ENCODE data around the gene KDELR1.
"Not testable (repeated sequence)": the region's sequence is repeated elsewhere in the genome, so short reads cannot be mapped to it uniquely, and the experiment has no call there.

Gene KDELR1

DNA sequence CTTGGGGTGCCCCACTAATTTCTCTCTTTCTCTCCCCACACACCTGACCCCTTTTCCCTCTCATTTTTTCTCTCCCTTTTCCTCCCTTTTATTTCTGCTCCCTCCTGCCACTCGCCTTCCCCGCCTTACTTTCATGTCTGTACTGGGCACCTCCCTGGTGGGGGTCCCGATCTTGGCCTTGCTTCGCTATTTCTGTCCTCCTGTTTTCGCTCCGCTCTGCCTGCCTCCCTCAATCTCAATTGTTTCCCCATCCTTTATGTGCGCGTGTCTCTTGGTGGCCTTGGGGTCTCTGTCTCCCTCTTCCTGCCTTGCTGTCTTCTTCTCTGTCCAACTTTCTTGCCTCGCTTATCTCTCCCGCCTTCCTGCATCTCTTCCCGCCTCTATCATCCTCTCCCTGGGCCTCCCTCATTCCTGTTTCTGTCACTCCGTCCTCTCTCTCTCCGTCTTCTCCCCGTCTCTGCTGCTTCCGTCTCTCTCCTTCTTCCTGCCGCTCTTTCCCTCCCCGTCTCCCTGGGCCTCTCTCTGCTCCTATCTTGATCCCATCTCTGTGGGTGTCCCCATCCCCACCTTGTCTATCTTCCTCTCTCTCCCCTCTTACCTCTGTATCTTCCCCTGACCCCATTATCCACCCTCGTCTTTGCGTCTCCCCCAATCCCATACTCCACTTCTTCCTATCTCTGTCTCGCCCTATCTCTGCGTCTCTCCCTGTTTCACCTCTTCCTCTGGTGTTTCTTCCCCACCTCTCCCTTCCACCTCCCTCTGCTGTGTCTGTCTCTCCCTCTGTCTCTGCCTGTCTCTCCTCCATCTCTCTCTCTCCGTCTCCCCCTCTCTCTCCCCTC is 6.1 kb upstream of the KDELR1 start:
- DNase-seq, result no peak

DNA sequence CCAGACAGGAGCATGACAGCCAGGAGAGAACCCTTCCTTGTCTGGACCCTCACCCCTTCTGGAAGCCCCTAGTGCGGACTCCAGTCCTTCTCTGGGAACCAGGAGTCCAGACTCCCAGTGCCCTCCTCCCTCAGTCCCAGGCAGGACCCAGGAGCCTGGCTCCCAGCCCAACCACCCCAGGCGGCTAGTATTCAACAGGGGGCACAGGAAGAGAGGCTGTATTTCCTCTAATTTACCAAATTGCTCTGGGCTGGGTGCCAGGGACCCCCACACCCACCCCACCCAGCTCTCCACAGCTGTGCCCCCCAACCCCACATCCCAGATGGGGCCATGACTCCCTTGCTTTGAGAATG is 5.4 kb upstream of the KDELR1 start:
- DNase-seq, result no peak

DNA sequence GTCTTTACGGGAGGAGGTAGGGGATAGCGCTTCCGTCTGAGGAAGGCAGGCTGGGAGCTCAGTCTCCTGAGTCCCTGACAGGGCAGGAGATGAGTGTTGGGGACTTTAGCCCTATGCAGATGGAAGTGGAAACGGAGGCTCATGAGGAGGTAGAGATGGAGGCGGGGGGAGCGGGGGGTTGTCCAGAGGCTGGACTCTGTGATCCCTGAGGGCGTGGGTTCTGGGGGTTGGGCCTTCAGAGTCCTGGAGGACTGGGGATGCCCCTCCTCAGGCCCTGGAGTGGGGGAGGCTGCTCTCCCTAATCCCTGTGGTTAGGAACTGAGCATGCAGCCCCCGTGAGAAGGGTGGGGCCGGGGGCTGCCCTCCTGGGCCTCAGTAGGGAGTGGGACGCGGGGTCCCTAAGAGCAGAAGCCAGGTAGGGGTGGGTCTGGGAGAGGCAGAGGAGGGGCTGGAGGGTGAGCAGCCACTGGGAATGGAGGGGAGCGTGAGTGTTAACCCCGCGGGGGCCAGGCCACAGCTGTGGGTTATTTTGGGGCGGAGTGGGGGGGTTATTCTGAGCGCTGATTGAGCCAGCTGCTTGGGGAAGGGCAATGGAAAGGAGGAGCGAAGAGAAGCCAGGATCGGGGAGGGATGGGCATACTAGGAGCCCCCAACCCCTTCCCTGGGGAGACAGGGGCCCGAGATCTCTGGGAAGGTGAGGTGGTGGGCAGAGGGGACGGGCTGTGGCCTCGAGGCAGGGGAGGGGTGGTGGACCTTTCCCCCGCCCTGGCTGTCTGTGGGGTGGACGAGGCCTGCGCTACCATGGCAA is 4.9 kb upstream of the KDELR1 start:
- no peak for DNase-seq

DNA sequence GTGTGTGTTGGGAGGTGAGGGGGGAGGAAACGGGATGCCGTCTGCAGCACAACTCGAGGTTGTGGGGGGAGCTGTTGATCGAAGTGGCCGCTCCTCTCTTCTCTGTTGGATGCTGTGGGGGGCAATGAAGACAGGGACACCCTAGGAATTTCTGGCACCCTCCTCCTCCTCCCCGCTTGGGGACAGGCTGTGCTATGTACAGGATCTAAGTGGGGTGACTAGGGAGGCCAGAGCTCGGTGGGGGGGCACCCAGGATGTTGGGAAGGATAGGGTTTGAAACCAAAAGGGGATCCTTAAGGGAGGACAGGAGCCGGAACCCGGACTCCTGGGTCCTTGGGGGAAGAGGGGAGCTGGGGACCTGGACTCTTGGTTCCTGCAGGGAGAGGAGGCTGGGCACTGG is 4.1 kb upstream of the KDELR1 start:
- DNase-seq, result no peak

DNA sequence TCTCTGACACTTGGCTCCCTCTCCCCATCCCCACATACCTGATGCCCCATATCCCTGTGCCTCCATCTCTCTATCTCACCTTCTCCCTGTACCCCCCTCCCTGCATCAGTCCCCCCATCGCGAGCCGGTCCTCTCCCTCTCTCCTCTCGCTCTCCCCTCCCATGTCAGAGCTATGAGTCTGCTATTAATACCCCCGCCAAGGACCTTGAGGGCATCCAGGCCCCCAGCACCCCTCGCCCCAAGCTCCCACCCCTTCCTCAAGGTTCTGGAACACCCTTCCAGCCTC is 3.8 kb upstream of the KDELR1 start:
- no peak for DNase-seq

DNA sequence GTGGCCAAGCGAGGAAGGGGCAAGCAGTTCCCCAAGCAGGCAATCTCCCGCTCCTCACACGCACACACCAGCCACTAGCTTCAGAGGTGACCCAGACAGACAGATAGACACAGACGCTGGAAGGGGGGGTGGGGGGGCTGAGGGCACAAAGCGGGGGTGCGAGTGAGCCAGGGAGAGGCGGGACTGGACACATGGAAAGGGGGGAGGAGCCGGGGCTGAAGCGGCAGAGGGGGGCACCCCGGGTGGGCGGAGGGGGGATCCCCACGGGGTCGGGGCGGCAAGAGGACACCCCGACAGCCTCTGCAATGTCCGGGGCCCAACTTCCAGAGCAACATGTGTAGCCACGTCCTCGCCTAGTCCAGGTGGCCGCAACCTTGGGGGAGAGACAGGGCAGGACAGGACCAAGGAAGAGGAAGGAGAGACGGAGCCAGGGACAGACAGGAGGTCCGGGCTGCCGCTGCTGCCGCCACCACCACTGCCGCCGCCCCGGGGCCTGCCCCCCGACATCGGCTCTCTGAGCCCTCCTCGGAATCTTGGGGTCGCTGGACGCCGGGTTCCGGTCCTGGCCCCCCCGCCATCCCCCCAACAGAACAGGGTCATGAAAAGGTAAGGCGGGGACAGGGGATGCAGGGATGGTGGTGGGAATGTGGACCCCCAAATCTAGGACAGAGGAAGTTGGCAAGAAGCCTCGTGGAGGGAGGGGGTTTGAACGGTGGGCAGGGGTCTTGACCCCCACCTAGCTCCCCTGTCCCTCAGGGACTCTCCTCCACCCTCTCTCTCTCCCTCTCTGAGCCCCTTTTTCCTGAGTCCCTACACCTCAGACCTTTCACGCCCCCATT is 3.2 kb upstream of the KDELR1 start:
- no peak for DNase-seq

DNA sequence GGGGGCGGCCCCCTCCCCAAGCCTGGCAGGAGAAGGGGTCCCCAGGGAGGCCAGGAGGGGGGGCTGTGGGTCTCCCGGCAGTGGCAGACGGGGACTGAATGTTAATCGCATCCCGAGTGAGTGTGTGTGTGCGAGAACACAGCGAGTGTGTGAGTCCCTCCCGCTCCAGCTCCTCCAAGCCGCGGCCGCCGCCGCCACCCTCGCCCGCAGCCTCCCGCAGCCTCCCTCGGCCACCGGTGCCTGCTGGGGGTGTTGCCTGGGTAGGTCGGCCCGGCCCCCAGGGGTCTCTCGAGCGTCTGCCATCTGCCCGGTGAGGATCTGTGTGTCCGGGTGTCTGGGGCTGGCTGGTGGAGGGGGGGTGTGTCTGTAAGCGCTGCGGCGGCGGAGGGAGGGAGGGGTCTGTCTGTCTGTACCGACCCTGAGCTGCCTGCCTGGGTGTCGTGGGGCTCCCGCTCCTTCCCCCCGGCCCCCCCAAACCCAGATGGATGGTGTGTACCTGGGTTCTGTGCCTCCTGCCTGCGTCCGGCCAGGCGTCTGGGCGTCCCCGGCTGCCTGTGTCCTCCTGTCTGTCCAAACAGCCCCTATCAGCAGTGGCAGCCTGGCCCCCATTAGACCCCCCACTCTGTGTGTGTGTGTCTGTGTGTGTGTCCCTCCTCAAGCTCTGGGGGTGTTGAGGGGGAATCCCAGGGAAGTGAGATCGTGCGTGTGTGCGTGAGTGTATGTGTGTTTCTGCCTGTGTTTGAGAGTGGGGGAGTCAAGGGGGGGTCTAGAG is 2.4 kb upstream of the KDELR1 start, which contains the start of gene GRIN2D:
Gene GRIN2D, plus strand, starts transcription at position 110 of the 772 bp plus-strand sequence. CDS start 4,725 bp downstream, outside the sequence.
- no peak for DNase-seq

DNA sequence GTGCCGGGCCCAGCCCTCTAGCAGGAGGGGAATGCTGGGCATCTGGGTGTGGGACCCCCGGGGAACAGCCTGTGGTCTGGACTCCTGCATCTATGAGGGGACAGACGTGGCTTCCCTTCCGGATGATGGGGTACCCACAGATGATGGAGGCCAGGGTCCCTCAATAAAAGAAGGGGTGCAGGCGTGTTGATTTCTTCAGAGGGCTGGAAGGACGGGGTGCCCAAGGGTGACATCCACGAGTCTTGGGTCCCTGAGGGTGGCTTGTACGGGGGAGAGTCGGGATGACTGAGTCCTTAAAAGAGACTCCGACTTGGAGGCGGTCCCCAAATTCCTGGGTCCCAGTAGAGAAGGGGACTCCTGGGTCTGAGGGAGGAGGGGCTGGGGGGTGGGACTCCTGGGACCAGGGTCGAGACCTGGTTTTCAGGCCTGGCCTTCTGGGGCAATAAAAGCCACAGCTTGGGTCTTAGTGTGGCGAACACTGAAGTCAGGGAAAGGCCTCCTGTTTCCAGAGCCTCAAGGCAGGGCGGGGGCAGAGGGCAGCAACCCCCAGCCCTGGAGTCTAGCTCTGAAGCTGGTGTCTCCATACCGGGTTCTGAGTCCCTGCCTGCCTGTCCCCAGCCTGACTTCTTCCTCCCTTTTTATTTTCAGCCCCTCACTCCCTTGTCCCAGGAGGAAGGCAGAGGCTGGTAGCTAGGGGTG is 1.7 kb upstream of the KDELR1 start:
- DNase-seq, result no peak

DNA sequence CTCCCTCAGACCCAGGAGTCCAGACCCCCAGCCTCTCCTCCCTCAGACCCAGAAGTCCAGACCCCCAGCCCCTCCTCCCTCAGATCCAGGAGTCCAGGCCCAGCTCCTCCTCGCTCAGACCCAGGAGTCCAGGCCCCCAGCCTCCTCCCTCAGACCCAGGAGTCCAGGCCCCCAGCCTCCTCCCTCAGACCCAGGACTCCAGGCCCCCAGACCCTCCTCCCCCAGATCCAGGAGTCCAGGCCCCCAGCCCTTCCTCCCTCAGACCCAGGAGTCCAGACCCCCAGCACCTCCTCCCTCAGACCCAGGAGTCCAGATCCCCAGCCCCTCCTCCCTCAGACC is 624 bp upstream of the KDELR1 start:
- not testable (repeated sequence) for DNase-seq

DNA sequence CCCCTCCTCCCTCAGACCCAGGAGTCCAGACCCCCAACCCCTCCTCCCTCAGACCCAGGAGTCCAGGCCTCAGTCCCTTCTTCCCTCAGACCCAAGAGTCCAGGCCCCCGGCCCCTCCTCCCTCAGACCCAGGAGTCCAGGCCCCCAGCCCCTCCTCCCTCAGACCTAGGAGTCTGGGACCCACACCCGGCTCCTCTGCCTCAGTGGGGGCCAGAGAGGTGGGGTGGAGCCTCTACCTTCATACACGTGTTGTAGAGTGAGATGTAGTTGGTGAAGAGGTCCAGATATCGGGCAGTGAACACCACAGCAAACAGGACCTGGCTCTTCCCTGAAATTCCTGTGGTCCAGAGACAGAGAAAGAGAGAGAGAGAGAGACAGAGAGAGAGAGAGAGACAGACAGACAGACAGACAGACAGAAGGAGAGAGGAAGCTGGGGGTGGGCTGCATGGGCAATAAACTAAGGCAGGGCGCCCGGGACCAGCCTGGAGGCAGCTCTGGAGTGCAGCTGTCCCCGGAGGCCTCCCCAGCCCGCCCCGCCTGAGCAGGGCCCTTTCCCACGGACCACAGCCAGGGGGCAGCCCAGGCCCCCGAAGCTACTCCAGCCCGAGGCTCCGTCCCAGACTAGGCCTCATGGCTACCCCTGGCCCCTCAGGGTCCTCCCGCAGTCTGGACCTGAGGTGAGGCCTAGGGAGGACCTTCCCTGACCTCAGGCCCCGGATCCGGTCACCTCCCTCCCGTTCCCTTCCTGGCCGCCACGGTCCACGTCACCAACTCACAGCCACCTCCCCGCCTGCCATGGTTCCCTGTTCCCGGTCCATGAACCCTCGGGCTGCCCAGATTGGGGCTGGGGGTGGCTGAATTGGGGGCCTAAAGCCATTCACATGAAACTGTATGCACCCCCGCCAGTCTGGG is 907 bp downstream of the KDELR1 start:
- DNase-seq, result peak; percentile 71

DNA sequence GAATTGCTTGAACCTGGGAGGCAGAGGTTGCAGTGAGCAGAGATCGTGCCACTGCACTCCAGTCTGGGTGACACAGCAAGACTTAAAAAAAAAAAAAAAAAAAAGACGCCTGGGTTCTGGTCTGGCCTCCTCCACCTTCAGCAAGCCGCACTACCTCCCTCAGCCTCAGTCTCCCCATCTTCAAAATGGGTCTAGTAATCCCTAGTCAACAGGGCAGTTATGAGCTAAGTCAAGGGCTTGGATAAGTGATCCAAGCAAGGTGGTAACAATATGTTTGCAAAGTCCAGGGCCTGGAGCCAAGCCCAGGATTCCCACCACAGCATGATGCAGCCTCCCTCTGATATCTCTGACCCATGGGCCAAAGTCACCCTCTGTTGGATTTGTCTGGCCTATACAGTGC is 4.4 kb downstream of the KDELR1 start:
- no peak for DNase-seq

DNA sequence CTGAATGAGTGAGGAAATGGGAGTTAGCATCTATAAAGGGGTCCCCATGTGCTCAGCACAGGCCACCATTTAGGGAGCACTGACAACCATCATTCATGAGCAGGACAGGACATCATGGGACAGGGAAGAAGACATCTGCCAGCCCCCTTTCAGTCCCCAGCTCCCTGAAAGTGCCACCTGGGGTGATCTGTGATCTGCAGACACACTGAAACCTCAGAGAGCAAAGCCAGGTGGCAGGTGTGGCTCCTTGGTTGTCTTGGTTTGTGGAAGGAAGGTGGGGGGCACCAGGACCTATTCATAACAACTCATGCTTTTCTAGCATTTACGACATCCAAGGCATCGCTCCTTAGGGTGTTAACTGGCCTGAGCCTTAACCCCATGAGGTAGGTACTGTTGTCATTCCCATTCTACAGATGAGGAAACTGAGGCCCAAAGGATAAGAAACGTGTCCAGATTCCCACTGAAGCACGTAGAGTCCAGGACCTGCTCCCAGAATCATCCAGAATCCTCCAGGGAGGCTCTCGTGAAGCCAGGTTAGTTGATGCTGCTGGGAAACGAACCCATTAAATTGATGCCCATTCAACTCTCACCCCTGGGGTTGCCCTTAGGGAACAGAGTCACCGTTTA is 5.8 kb downstream of the KDELR1 start:
- DNase-seq, result no peak

DNA sequence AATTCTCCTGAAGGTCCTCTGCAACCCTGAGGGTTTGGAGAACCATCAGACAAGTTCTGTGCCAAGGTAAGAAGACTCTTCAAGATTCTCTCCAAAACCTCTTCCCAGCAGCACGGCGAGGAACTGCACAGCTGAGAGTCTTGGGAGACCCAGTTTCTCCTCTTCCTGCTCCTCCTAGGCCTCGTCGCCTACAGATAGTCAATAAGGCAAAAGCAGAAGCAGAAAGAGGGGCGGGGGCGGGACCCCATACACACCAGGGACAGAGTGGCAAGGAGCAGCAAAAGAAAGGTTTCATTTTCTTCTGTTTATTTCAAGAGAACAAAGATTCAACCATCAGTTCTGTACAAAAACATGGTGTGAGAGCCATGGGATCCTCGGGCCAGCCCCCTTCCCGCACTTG is 9.1 kb downstream of the KDELR1 start:
- DNase-seq, result no peak

DNA sequence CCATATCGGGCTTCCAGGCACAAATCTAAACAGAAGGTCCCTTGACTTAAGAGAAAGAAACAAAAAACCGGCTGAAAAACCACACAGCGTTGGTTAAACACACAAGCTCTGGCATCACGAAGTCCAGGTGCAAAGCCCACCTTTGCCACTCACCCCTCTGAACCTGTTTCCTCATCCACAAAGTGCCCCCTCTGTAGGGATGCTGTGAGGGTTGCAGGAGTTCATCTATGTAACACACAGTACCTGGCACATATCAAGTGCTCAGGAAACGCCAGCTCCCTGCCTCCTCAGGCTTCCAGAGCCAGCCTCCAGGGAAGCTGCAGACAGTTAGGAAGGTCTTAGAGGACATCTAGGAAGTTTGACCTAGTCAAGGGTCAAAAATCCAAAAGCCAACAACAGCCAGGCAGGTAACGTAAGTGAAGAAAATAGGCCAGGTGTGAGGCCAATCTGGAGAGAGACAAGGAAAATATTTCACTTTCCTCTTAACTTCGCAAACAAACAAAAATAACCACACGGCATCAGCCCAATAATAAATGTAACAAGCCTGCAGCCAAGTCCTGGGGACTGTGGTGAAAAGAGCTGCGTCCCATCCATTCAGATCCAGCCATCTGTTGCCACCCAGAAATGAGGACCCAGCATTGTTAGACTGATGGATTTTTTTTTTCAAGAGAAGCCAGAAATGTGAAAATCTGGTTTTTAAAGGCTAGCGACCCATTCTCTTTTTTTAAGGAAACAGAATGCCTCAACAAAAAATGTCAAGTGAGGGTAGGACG is 10.0 kb downstream of the KDELR1 start:
- no peak for DNase-seq

DNA sequence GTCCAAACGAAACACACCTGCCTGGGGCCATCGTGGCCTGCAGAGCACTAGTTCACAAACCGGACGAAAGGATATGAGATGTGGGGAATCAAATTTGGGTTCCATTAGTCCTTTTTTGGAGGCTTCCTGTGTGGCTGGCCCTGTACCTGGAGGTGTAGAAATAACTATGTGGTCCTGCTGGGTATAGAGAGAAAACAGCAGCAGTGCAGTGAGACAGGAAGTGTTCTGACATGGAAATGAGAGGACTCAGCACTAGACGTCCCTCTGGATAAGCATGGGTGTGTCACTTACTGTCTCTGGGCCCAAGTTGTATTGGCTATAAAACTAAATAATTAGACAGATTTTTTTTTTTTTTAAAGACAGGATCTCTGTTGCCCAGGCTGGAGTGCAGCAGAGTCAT is 12.3 kb downstream of the KDELR1 start:
- DNase-seq, result no peak

DNA sequence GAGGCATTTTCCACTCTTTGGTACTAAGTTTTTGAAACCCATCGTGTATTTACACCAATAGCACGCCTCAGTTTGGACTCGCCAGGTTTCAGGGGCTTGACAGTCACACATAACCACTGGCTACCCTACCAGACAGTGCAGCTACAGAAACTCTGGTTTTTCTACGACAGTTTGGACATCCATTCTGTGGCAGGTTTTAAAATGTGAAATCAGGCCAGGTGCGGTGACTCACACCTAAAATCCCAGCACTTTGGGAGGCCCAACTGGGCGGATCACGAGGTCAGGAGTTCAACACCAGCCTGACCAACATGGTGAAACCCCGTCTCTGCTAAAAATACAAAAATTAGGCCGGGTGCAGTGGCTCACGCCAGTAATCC is 13.2 kb downstream of the KDELR1 start:
- DNase-seq, result no peak

DNA sequence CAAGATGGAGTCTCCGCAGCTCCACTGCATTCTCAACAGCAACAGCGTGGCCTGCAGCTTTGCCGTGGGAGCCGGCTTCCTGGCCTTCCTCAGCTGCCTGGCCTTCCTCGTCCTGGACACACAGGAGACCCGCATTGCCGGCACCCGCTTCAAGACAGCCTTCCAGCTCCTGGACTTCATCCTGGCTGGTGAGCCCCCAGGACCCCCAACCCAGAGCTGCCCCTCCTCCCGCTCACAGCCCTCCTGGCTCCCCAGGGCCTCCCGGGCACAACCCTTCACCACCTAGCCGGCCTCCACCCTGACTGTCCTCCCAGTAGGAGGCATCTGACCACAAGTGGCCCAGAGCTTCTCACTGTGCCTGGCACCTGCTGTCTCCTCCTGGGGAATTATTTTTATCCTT is 17.8 kb downstream of the KDELR1 start:
- no peak for DNase-seq

DNA sequence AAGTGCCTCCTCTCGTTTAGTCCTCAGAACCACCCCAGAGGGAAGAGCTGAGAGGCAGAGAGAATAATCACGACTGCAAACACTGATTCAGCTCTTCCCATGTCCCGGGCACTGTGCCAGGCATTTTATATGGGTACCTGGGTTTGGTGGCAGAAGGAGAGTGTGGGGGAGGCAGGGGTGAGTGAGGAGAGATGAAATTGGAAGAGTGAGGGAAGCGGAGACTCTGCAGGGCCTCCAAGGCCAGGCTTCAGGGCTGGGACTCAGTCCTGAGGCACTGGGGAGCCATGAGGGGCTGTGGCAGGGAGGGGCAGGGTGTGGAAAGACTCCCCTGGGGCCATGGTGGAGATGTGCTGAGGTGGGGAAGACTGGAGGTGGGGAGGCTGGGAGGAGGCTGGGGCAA is 18.4 kb downstream of the KDELR1 start:
- DNase-seq, result no peak

DNA sequence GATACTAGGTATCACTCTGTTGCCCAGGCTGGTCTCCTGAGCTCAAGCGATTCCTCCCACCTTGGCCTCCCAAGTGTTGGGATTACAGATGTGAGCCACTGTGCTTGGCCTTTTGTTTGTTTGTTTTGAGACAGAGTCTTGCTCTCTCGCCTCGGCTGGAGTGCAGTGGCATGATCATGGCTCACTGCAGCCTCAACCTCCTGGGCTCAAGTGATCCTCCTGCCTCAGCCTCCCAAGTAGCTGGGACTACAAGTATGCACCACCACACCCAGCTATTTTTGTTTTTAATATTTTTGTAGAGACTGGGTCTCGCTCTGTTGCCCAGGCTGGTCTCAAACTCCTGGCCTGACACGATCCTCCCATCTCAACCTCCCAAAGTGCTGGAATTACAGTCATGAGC is 19.6 kb downstream of the KDELR1 start:
- not testable (repeated sequence) for DNase-seq

DNA sequence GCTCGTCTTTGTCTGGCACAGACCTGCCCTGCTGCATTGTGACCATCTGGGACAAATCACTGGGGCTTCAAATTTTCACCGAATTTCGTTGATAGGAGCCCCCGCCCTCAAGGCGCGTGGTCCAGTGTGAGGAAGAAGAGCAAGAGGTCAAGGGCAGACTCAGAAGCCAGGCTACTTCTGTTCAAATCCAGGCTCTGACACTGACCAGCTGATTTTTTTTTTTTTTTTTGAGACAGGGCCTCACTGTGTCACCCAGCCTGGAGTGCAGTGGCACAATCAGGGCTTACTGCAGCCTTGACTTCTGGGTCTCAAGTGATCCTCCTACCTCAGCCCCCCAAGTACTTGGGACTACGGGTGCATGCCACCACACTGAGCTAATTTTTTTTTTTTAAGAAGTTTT is 20.0 kb downstream of the KDELR1 start:
- no peak for DNase-seq

All from activated CD4-positive, alpha-beta T cell treated with anti-CD3 and anti-CD28 coated beads for 48 hours (primary cell).